ACC112 (cell line): Measurements from ENCODE around the gene THAP10.
"Not testable (repeated sequence)": the region's sequence is repeated elsewhere in the genome, so short reads cannot be mapped to it uniquely, and the experiment has no call there.

Experiments
- H2AFZ ChIP-seq: fragments of 200-600 bp; sonication (generic); one replicate; pipeline ENCODE4 v1.6.0; 2017; ENCODE audit warnings: antibody characterized with exemption, low read length; ENCODE audit not compliant: unreplicated experiment
- H3K27ac ChIP-seq: fragments of 200-600 bp; sonication (generic); 2 replicates; pipeline ENCODE4 v1.5.1; 2014; ENCODE audit warnings: low read depth, mild to moderate bottlenecking, antibody characterized with exemption, low read length, moderate library complexity
- H3K27me3 ChIP-seq: fragments of 200-600 bp; sonication (generic); 2 replicates; pipeline ENCODE4 v1.6.1; 2014; ENCODE audit warnings: mild to moderate bottlenecking, antibody characterized with exemption, low read length, moderate library complexity, mixed read lengths; ENCODE audit not compliant: insufficient read depth
- H3K36me3 ChIP-seq: fragments of 200-600 bp; sonication (generic); 2 replicates; pipeline ENCODE4 v1.6.1; 2016; ENCODE audit warnings: mild to moderate bottlenecking, antibody characterized with exemption, low read length, moderate library complexity, mixed read lengths; ENCODE audit not compliant: insufficient read depth
- H3K4me1 ChIP-seq: fragments of 200-600 bp; sonication (generic); one replicate; pipeline ENCODE4 v1.6.1; 2016; ENCODE audit warnings: low read length, mixed read lengths; ENCODE audit not compliant: insufficient read depth, unreplicated experiment, control insufficient read depth
- H3K4me3 ChIP-seq: fragments of 200-600 bp; sonication (generic); 2 replicates; pipeline ENCODE4 v1.5.1; 2014; ENCODE audit warnings: mild to moderate bottlenecking, low read depth, low read length
- H3K79me2 ChIP-seq: fragments of 200-600 bp; sonication (generic); one replicate; pipeline ENCODE4 v1.6.0; 2016; ENCODE audit warnings: low read length; ENCODE audit not compliant: control insufficient read depth, unreplicated experiment, insufficient read depth

Gene THAP10

DNA sequence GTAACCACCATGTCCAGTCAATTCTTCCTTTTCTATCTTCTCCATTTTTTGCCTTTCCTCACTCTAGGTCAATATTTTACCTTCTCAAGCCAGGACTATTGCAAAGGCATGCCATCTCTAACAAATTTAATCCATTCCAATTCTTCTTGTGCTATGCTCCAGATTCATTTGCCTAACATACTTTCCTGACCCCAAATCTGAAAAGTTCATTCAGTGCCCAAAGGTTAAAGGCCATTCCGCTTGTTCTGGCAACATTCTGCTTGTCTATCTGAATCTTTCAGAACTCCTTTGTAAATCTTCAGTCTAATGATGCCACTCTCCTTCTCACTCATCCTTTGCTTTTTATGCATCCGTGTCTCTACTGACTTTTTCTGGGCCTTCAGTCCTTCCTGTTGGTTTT is 15.6 kb downstream of the THAP10 start:
- Histone ChIP-seq H3K4me3 (no peak overlapping the region), H3K4me1 (peaks cover 33% of the 10 kb centered on the region), H3K27ac (no peak overlapping the region), H2AFZ (no peak overlapping the region), H3K79me2 (no peaks in the 10 kb centered on the region), H3K27me3 (no peaks in the 10 kb centered on the region), H3K36me3 (no peaks in the 10 kb centered on the region)

DNA sequence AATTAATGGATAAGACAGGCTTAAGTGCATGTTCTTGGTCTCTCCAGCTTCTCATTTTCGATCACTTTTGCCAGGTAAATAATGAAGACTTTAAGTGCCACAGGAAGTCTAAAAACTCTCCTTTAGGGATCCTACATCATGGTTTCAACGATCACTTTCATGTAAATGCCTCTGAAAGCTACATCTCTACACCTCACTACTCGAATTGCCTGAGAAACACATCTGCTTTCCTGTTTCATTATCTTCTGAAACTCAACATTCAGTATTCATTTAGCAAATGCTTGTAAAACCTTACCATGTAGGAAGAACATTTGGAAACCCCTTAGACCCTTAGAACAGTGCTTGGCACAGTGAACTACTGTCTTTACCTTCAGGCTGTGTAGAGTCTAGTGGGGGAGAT is 16.2 kb downstream of the THAP10 start:
- Histone ChIP-seq H3K4me1 (peaks cover 32% of the 10 kb centered on the region), H3K79me2 (no peaks in the 10 kb centered on the region), H3K27ac (no peak overlapping the region), H3K36me3 (no peaks in the 10 kb centered on the region), H3K27me3 (no peaks in the 10 kb centered on the region), H3K4me3 (no peak overlapping the region), H2AFZ (no peak overlapping the region)

DNA sequence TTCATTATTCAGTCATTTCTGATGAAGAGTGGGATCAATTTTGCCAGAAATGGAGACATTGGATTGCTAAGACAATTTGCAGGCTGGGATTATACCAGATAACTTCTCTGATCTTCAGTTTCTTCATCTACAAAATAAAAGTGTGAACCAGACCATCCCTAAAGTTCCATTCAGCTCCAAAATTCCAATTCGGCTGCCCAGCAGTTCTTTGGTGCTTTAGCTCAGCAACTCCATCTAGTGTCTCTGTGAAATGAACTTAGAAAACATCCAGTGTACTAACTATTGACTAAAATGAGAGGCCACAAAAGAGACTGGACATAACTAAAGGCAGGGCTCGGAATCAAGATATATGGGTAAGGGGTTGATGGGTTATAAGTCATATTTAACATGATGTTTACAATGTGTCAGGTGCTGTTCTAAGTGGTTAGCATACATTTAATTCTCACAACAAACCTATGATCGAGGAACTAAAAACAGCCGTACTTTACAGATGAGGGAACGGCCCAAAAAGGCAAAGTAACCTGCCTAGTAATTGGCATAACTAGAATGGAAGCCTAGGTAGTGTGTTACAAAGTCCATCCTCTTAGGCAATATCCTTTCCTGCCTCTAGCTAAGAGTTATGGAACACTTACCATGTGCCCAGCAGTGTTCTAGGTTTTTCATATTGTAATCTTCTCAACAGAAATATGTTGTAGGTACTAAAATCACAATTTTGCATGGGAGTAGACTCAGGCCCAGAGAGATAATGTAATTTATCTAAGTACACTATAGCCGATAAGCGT is 17.0 kb downstream of the THAP10 start:
- no peaks in the 10 kb centered on the region for H3K36me3 ChIP-seq
- no peak overlapping the region for H3K4me3 ChIP-seq
- H3K4me1 ChIP-seq = peaks cover 30% of the 10 kb centered on the region
- peak overlapping the region; percentile 47 for H2AFZ ChIP-seq
- H3K79me2 ChIP-seq = no peaks in the 10 kb centered on the region
- H3K27ac ChIP-seq = no peak overlapping the region
- no peaks in the 10 kb centered on the region for H3K27me3 ChIP-seq

DNA sequence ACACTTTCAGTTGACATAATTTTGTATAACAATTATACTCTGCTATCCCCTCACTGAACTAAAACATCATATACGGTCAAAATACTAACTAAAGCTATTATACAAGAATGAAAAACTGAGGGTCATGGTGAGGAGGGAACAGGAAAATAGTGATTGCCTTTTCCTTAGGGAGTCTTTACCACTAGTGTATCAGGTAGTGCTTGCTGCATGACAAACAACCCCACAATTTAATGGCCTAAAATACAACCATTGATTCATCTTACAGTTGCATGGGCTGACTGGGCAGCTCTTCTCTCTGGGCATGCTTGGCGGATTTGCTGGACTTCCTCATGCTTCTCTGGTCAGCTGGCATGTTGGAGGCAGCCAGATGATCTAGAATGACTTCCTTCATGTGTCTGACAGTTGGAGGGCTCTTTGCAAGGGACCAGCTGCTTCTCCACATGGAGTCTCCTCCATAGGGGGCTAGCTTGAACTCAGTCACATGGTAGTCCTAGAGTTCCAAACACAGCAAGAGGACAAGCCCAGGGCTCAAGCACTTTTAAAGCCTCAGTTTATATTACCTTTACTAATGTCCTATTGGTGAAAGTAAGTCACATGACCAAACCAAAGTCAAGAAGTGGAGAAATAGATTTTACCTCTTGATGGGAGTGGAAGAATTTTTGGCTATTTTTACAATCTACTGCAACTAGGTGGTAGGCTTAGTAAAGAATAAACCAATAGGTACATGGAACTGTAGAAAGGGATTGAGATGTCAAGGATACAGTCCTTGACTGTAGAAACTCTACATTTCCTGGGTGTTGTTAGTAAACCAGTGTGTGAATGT is 18.8 kb downstream of the THAP10 start:
- Histone ChIP-seq H2AFZ (no peak overlapping the region), H3K27me3 (no peaks in the 10 kb centered on the region), H3K4me1 (peaks cover 27% of the 10 kb centered on the region)

DNA sequence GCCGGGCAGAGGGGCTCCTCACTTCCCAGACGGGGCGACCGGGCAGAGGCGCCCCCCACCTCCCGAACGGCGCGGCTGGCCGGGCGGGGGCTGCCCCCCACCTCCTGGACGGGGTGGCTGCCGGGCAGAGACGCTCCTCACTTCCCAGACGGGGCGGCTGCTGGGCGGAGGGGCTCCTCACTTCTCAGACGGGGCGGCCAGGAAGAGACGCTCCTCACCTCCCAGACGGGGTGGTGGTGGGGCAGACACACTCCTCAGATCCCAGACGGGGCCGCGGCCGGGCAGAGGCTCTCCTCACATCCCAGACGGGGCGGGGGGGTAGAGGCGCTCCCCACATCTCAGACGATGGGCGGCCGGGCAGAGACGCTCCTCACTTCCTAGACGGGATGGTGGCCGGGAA is 20.7 kb downstream of the THAP10 start:
- H3K4me1 ChIP-seq = peaks cover 41% of the 10 kb centered on the region
- H3K4me3 ChIP-seq, H3K36me3 ChIP-seq, H2AFZ ChIP-seq, H3K27ac ChIP-seq, H3K27me3 ChIP-seq, H3K79me2 ChIP-seq: not testable (repeated sequence)

More for the DNA sequence above, 18.8 kb downstream of the THAP10 start:
- Histone ChIP-seq H3K79me2 (no peaks in the 10 kb centered on the region), H3K27ac (no peak overlapping the region), H3K36me3 (no peaks in the 10 kb centered on the region), H3K4me3 (no peak overlapping the region)

DNA sequence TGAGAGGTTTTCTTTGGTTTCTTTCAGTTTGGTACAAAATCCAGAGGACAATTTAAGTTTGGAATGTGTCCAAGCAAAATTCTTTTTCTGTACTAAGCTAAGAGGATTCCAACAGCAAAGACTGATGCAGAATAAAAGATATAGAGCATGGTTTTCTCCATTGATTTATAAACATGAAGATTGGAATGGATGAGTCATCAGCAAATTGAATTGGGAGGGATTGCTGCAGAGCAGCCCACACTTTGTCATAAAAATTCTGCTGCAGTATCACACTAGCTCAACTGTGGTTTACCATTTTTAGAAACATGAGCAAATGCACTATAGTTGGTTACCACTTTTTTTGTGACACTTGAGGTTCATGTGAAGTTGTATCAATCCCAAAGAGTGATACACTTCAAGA is 22.2 kb downstream of the THAP10 start:
- Histone ChIP-seq H3K27ac (no peak overlapping the region), H3K79me2 (no peaks in the 10 kb centered on the region), H3K36me3 (no peaks in the 10 kb centered on the region), H3K4me1 (peaks cover 41% of the 10 kb centered on the region), H2AFZ (no peak overlapping the region), H3K27me3 (no peaks in the 10 kb centered on the region), H3K4me3 (no peak overlapping the region)

DNA sequence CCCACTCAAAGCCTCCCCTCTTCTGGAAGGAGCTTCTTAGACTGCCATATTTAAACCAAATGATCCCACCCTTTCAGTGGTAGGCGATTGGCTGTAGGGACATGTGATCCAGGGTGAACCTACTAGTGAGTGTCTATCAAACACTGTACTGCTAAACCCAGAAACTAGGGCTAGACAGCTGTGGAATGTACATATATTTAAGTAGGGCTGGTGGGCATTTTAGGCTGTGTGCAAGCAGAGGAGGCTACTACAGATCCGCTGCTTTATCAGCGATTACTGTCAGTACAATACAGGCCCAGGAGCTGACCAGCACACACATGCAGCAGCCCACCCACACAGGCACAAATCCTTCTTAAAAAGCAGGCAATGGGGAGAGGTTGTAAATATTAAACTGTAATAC is 22.9 kb downstream of the THAP10 start:
- H3K79me2 ChIP-seq = no peaks in the 10 kb centered on the region
- H3K36me3 ChIP-seq = no peaks in the 10 kb centered on the region
- H2AFZ ChIP-seq = no peak overlapping the region
- no peak overlapping the region for H3K4me3 ChIP-seq
- H3K4me1 ChIP-seq = peaks cover 40% of the 10 kb centered on the region
- no peaks in the 10 kb centered on the region for H3K27me3 ChIP-seq
- H3K27ac ChIP-seq = no peak overlapping the region

DNA sequence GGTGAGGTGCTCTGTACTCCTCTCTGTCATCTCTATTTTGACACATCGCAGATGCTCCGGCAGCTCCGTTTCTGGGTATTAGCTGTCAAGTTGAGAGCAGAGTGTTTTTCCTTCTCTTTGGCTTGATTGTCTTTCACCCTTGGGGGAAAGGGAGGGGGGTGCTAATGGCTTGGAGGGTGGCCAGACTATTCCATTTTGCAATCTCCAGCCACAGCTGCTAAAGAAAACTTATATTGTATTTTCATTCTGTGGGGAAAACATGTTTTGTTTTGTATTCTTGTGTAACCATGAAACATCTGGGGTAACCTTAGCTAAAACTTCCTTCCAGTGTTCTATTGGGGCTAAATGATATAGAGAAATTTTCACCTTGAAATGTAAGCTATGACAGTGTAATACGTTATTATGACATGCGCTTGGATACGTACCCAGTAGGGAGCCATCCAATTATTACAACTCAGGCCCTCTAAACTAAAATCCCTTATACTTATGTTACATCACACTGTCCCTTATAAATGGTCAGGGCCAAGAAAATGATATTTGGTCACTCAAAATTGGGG is 24.2 kb downstream of the THAP10 start:
- H3K79me2 ChIP-seq = no peaks in the 10 kb centered on the region
- H3K4me3 ChIP-seq = no peak overlapping the region
- H3K27me3 ChIP-seq = no peaks in the 10 kb centered on the region
- H3K27ac ChIP-seq = peak overlapping the region; percentile 49
- H3K4me1 ChIP-seq = peaks cover 54% of the 10 kb centered on the region
- H3K36me3 ChIP-seq = no peaks in the 10 kb centered on the region
- H2AFZ ChIP-seq = no peak overlapping the region

DNA sequence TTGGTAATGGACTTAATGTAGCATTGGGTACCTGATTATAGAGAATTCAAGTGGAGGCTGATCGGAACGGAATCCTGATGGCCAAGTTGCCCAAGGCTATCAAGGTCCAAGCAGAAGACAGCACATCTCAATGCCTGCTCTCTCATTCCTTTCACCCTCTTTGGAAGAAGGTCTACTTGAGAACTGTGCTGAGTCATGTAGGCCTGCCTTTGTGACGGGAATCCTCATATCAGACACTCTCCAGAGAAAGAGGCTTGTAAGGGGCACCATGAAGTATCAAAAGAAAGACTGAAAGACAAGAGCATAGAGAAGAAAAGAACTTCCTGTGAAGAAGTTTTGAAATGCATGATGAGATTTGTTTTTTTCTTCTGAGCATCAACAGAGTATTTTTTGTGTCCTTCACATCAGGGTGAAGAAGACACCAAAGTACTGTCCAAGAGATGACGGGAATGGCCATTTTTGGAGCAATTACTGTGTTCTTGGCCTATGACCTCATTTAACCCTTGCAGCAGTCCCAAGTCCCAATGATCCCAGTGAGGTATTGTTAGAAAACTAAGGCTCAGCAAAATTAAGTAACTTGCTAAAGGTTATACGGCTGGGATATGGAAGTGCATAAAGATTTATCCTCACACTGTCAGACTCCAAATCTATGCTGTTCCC is 25.1 kb downstream of the THAP10 start:
- Histone ChIP-seq H3K4me3 (no peak overlapping the region), H3K4me1 (peaks cover 58% of the 10 kb centered on the region), H3K36me3 (no peaks in the 10 kb centered on the region), H3K27me3 (no peaks in the 10 kb centered on the region), H3K79me2 (no peaks in the 10 kb centered on the region), H2AFZ (no peak overlapping the region), H3K27ac (no peak overlapping the region)

DNA sequence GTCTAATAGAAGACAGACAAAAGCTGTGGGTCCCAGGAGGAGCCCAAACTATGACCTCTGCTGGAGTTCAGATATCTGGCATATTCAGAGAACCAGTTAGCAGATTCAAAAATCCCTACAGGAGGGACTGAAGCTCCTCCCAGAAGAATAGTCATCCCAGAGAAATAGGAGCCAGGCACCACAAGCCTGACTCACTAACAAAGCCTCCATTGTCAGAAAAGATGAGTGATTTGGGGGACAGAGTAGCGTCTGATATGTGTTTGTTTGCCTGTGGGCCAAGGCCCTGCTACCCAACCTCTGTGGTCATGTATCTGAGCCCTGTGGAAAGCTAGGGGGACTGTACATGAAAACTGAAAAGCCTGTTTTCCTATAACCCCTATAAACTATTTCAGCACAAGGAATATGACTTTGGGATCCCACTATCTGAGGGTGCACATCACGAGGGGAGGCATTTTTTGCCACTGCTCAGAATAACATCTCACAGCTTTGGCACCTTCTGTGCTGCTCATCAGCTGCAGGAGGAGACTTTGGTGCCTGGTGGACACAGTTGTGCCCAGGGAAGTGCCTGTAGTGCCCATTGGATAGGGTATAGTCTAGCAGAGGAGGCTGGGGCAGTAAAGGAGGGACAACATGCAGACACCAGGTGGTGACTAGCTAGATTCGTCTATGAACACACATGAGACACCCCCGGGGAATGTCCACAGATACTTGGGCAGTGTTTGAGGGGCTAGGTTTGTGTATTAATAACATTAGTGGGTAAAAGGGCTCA is 28.6 kb downstream of the THAP10 start:
- H3K36me3 ChIP-seq = no peaks in the 10 kb centered on the region
- no peak overlapping the region for H2AFZ ChIP-seq
- H3K4me3 ChIP-seq = no peak overlapping the region
- H3K27me3 ChIP-seq = no peaks in the 10 kb centered on the region
- H3K4me1 ChIP-seq = peaks cover 40% of the 10 kb centered on the region
- H3K27ac ChIP-seq = peak overlapping the region; percentile 58
- H3K79me2 ChIP-seq = no peaks in the 10 kb centered on the region
